ENCODE data around the gene TMX4.

The TMX4 gene

GRCh38 chr20:8060977-8061376 lies 41.4 kb upstream of the TMX4 start:
- TF ChIP-seq CTCF (IDR thresholded peaks at IDR 0.05; ENCODE audit: insufficient read depth, low read depth, low read length, missing control alignments) = no peak
- H3K4me3 ChIP-seq (ENCODE audit: low read depth, low read length) = no peak overlapping the region
- DNase-seq (ENCODE audit: low read depth) = no peak

- DNase-seq (ENCODE audit: low read depth) = no peak
- TF ChIP-seq CTCF (IDR thresholded peaks at IDR 0.05; ENCODE audit: insufficient read depth, low read depth, low read length, missing control alignments) = no peak
These were observed 38.3 kb upstream of the TMX4 start for GRCh38 chr20:8057871-8058270.

DNA sequence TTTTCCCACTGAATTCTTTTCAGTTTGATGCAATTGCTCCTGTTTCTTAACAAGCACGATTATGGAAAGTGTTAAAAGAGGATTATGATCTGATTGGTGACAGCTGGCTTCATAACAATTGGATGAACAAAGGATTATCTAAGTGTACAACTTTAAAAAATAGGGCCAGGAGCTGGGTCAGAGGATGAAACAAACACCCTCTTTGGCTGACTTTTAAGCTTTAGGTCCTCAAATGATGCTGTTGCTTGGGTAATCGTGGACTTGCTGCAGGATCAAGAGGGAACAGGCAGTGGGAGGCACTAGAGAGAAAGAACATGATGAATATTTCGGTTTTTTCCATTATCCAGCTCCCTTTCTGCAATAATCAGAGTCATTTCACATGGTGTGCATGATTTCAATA lies 35.5 kb upstream of the TMX4 start:
- H3K4me3 ChIP-seq (ENCODE audit: low read depth, low read length) = no peak overlapping the region
- TF ChIP-seq CTCF (IDR thresholded peaks at IDR 0.05; ENCODE audit: insufficient read depth, low read depth, low read length, missing control alignments) = no peak
- no peak for DNase-seq (ENCODE audit: low read depth)

More at GRCh38 chr20:8057871-8058270, 38.3 kb upstream of the TMX4 start:
- no peak overlapping the region for H3K4me3 ChIP-seq (ENCODE audit: low read depth, low read length)

- no peak for TF ChIP-seq CTCF (IDR thresholded peaks at IDR 0.05; ENCODE audit: insufficient read depth, low read depth, low read length, missing control alignments)
- H3K4me3 ChIP-seq (ENCODE audit: low read depth, low read length) = no peak overlapping the region
- no peak for DNase-seq (ENCODE audit: low read depth)
These were observed 30.7 kb upstream of the TMX4 start for GRCh38 chr20:8050157-8050837.

DNA sequence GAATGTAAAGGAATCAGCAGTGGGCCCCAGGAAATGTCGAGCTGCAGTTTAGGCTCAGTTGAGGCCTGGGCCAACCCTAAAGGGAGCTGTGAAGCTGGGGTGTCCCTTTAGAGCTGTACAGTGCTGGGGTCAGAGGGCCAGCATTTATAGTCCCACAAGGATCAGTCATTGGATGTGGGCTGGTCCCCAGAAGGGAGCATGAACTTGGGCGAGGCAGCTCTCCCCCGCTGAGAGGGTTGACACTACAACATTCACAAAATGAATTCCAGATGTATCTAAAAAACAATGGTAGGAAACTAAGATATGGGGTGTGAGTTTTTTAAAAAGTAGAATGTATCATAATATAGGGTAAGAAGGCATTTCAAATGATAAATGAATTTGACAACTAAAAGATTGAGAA lies 29.7 kb upstream of the TMX4 start:
- DNase-seq (ENCODE audit: low read depth) = no peak
- H3K4me3 ChIP-seq (ENCODE audit: low read depth, low read length) = no peak overlapping the region
- TF ChIP-seq CTCF (IDR thresholded peaks at IDR 0.05; ENCODE audit: insufficient read depth, low read depth, low read length, missing control alignments) = no peak

GRCh38 chr20:8045946-8046345 lies 26.4 kb upstream of the TMX4 start:
- no peak overlapping the region for H3K4me3 ChIP-seq (ENCODE audit: low read depth, low read length)
- TF ChIP-seq CTCF (IDR thresholded peaks at IDR 0.05; ENCODE audit: insufficient read depth, low read depth, low read length, missing control alignments) = no peak
- no peak for DNase-seq (ENCODE audit: low read depth)

DNA sequence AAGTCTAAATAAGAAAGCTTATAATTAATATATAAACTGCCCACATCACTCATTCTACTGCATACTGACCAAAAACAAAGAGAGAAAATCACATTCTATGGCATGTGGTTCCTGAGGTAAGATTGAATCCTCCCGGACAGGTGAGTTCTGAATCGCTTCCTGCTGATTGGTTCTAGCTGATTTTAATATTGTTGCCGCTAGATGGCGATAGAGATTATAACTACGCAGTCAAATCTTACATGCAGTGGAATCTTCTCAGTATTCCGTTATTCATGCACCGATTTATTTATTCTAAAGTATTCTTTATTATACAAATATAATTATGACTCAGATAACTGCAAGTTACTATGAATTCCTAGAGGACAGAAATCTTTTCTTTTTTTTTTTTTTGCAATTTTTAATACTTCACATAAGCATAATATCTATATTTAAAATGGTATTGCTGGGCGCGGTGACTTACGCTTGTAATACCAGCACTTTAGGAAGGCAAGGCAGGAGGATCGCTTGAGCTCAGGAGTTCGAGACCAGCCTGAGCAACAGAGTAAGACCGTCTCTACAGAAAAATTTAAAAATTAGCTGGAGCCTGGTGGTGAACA lies 24.2 kb upstream of the TMX4 start:
- TF ChIP-seq CTCF (IDR thresholded peaks at IDR 0.05; ENCODE audit: insufficient read depth, low read depth, low read length, missing control alignments) = peak; percentile 55
- DNase-seq (ENCODE audit: low read depth) = peak; percentile 67
- H3K4me3 ChIP-seq (ENCODE audit: low read depth, low read length) = no peak overlapping the region
